HCT116 (cell line): ENCODE data around the gene PHF21B. TPM values are rescaled to one million over a fixed set of nuclear protein-coding genes. Genes with fewer than 3 reads are reported as not detected.

Experiments used
- ATAC-seq: fragments of 200-7000 bp; cut with Tn5 transposase; 2 replicates; pipeline ENCODE4 v1.9.1; 2020; ENCODE audit warnings: mild to moderate bottlenecking, moderate library complexity
- BruUV-seq: library from RNA; stranded (reverse); fragments of 400-500 nt; replicated peaks from 2 replicates; lab custom pipeline; 2021; lab: Mats Ljungman, UMichigan
- CTCF ChIA-PET: fragments of 300-600 bp; sonication (Branson Sonifier 250); formaldehyde crosslinking; loops from one replicate; lab custom pipeline; 2021; ENCODE audit warnings: antibody characterized with exemption; lab: Charles Lee
- POLR2A ChIA-PET: fragments of 300-600, 350-600 bp; sonication (Branson Sonifier 250); formaldehyde crosslinking; loops from one replicate; lab custom pipeline; 2021; ENCODE audit warnings: antibody characterized with exemption; lab: Charles Lee
- RAD21 ChIA-PET, 2 experiments: fragments of 300-600 bp; sonication (Branson Sonifier 250); formaldehyde crosslinking; loops; one replicate each; lab custom pipeline; 2023; ENCODE audit warnings: low total read pairs in 2 of 2; ENCODE audit not compliant: uncharacterized antibody in 2 of 2, unreplicated experiment in 2 of 2, low non-redundant PET in 1 of 2; lab: Charles Lee
- DNase-seq: peaks from one replicate; pipeline ENCODE4 v3.0.0-alpha.2; 2010; ENCODE audit warnings: low read depth, low spot score
- H2AFZ ChIP-seq: fragments of 200-600 bp; shearing (Covaris generic), sonication (generic); 2 replicates; pipeline ENCODE4 v1.6.1; 2017; ENCODE audit warnings: low read depth, mixed run types, mixed read lengths, antibody characterized with exemption, low read length; ENCODE audit not compliant: poor library complexity, severe bottlenecking
- H3K27ac ChIP-seq: 2 replicates; pipeline ENCODE4 v1.5.1; 2012; ENCODE audit warnings: low read depth, low read length
- H3K27me3 ChIP-seq: fragments of 200-600 bp; sonication (generic); 2 replicates; pipeline ENCODE4 v1.6.1; 2016; ENCODE audit warnings: mixed run types, low read length, mixed read lengths; ENCODE audit not compliant: insufficient read depth
- H3K36me3 ChIP-seq, 2 experiments: fragments of 200-500 bp in 1 of 2; fragments of 200-600 bp in 1 of 2; sonication (Bioruptor generic) in 1 of 2; sonication (generic) in 1 of 2; 2 replicates each; pipeline versions ENCODE4 v1.5.1 to v1.6.1; 2014 to 2016; ENCODE audit warnings: low read length in 2 of 2, inconsistent platforms in 1 of 2, mixed read lengths in 1 of 2, mixed run types in 1 of 2; ENCODE audit not compliant: insufficient read depth in 2 of 2, control insufficient read depth in 1 of 2
- H3K4me1 ChIP-seq, 2 experiments: fragments of 200-600 bp in 1 of 2; sonication (generic) in 1 of 2; 2 replicates each; pipeline versions ENCODE4 v1.5.1 to v1.6.1; 2012 to 2017; ENCODE audit warnings: low read length in 2 of 2, inconsistent platforms in 1 of 2, mild to moderate bottlenecking in 1 of 2, mixed read lengths in 1 of 2, mixed run types in 1 of 2, moderate library complexity in 1 of 2; ENCODE audit not compliant: insufficient read depth in 2 of 2, control insufficient read depth in 1 of 2
- H3K4me2 ChIP-seq: fragments of 200-600 bp; sonication (generic); 2 replicates; pipeline ENCODE4 v1.6.1; 2017; ENCODE audit warnings: mixed run types, low read length, mixed read lengths
- H3K4me3 ChIP-seq, 2 experiments: fragments of 200-600 bp in 1 of 2; sonication (generic) in 1 of 2; replicated peaks in 1 of 2; 2 replicates each; pipeline ENCODE4 v1.5.1; 2011 to 2016; ENCODE audit warnings: low read length in 2 of 2, control low read depth in 1 of 2, low read depth in 1 of 2, mild to moderate bottlenecking in 1 of 2, mixed read lengths in 1 of 2, mixed run types in 1 of 2
- H3K79me2 ChIP-seq: fragments of 200-600 bp; sonication (generic); 2 replicates; pipeline ENCODE4 v1.6.1; 2017; ENCODE audit warnings: mild to moderate bottlenecking, mixed run types, low read length, moderate library complexity, mixed read lengths; ENCODE audit not compliant: insufficient read depth
- H3K9ac ChIP-seq: fragments of 200-600 bp; sonication (generic); 2 replicates; pipeline ENCODE4 v1.6.1; 2016; ENCODE audit warnings: low read length, mixed read lengths
- H3K9me2 ChIP-seq: fragments of 200-600 bp; sonication (generic), shearing (Covaris generic); 2 replicates; pipeline ENCODE4 v1.6.1; 2017; ENCODE audit warnings: mixed run types, mild to moderate bottlenecking, moderate library complexity; ENCODE audit not compliant: insufficient read depth
- H3K9me3 ChIP-seq, 2 experiments: fragments of 200-500 bp in 1 of 2; fragments of 200-600 bp in 1 of 2; sonication (Bioruptor generic) in 1 of 2; sonication (generic) in 1 of 2; 2 replicates each; pipeline ENCODE4 v1.6.1; 2014 to 2017; ENCODE audit warnings: low read length in 2 of 2, mixed read lengths in 2 of 2, inconsistent platforms in 1 of 2, low read depth in 1 of 2, mild to moderate bottlenecking in 1 of 2, mixed run types in 1 of 2, moderate library complexity in 1 of 2; ENCODE audit not compliant: control insufficient read depth in 1 of 2, insufficient read depth in 1 of 2
- H4K20me1 ChIP-seq: fragments of 200-600 bp; sonication (generic), shearing (Covaris generic); 2 replicates; pipeline ENCODE4 v1.6.1; 2017; ENCODE audit warnings: mixed run types, mild to moderate bottlenecking, moderate library complexity; ENCODE audit not compliant: insufficient read depth
- CBX3 ChIP-seq: IDR thresholded peaks from 2 replicates; pipeline ENCODE4 v1.6.1; 2012; ENCODE audit warnings: low read depth
- CEBPB ChIP-seq: IDR thresholded peaks from 2 replicates; pipeline ENCODE4 v1.6.1; 2012; ENCODE audit warnings: low read depth
- EGR1 ChIP-seq: IDR thresholded peaks from 2 replicates; pipeline ENCODE4 v1.6.1; 2012; ENCODE audit warnings: low read depth
- ELF1 ChIP-seq: IDR thresholded peaks from 2 replicates; pipeline ENCODE4 v1.6.1; 2012; ENCODE audit warnings: low read depth, borderline replicate concordance
- EZH2phosphoT487 ChIP-seq: fragments of 200-600 bp; IDR thresholded peaks from 2 replicates; pipeline ENCODE4 v1.6.1; 2018; ENCODE audit warnings: antibody characterized with exemption, borderline replicate concordance
- FOSL1 ChIP-seq: IDR thresholded peaks from 2 replicates; pipeline ENCODE4 v1.6.1; 2012; ENCODE audit warnings: low read depth
- POLR2A ChIP-seq: IDR thresholded peaks from 2 replicates; pipeline ENCODE4 v1.7.0; 2011; ENCODE audit warnings: borderline replicate concordance; ENCODE audit not compliant: insufficient read depth, insufficient read length; ENCODE audit errors: extremely low read depth
- RAD21 ChIP-seq: IDR thresholded peaks from 2 replicates; pipeline ENCODE4 v1.6.1; 2012; ENCODE audit warnings: low read depth, mild to moderate bottlenecking
- SP1 ChIP-seq: IDR thresholded peaks from 2 replicates; pipeline ENCODE4 v1.6.1; 2012; ENCODE audit warnings: low read depth
- YY1 ChIP-seq: IDR thresholded peaks from 2 replicates; pipeline ENCODE4 v1.6.1; 2011; ENCODE audit warnings: low read length, low read depth, moderate library complexity, mild to moderate bottlenecking; ENCODE audit not compliant: insufficient replicate concordance; ENCODE audit errors: extremely low read depth
- ZFX ChIP-seq: fragments of 450-650 bp; IDR thresholded peaks from 2 replicates; pipeline ENCODE4 v1.6.1; 2017
- intact Hi-C: fragments of 100-400 bp; cut with micrococcal nuclease; formaldehyde crosslinking; loops from 2 replicates; pipeline ENCODE4 v1.10.0; 2022
- total RNA-seq: library from RNA; stranded (reverse); gene quantifications from one replicate; pipeline ENCODE4 v1.2.1, GENCODE V29; 2021; ENCODE audit not compliant: unreplicated experiment
- TF ChIP-seq, protein P1 (sequence below): IDR thresholded peaks from 2 replicates; pipeline ENCODE4 v1.6.1; 2012
- TF ChIP-seq, protein P2 (sequence below), 3 experiments: fragments of 200-600 bp in 1 of 3; sonication (generic) in 1 of 3; IDR thresholded peaks in 2 of 3; conservative IDR thresholded peaks in 1 of 3; 2 replicates each; pipeline ENCODE4 v1.5.1; 2012 to 2017; ENCODE audit warnings: low read depth in 2 of 3, low read length in 2 of 3, antibody characterized with exemption in 1 of 3, borderline replicate concordance in 1 of 3, control low read depth in 1 of 3, mild to moderate bottlenecking in 1 of 3, mixed read lengths in 1 of 3, mixed run types in 1 of 3, moderate library complexity in 1 of 3; ENCODE audit not compliant: insufficient read depth in 1 of 3
- TF ChIP-seq, protein P3 (sequence below): IDR thresholded peaks from 2 replicates; pipeline ENCODE4 v1.6.1; 2012

The PHF21B gene
- total RNA-seq, 1 experiment from 2014 or later: not detected

DNA sequence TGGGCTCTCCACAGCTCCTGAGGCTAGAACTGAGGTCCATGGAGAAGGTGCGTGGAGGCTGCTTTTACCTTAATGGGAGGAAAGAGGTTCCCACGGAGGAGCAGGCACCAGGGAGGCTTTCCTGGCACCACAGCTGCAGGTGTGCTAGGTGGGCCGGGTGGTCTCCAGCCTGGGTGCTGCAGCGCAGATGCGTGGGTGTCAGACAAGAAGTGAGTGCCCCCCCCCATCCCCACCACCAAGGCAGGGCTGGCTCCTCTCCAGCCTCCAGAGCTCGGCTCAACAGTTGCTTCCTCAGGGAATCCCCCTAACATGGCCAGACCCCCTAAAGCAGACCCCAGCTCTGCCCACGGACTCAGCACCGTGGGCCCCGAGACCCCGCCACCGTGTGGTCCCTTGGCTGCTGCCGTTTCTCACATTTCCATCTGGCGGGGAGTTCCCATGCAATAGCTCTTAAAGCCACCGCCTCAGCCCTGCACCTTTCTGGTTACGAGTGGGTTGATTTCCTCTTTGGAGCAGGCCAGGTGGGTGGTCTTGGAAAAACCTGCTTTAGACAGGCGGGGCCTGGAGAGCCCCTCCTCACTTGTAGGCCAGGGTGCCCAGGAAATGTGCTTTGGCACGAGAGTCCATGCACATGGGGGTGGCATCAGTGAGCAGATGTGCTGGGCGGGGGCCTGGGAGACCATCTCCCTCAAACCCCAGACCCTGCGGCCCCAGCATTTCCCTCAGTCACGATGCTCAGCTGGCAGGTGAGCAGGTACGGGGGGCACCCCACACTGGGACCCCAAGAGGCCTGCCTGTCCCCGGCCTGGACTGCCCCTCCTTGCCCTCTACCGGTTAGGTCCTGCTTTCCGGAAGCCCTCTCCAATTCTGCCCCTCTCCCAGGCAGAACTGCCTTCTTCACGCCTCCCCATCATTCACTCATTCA, 163.7 kb downstream of the PHF21B start:
- Histone ChIP-seq H3K9me3 (no peaks in the 10 kb centered on the region), H3K79me2 (no peaks in the 10 kb centered on the region), H3K27me3 (no peaks in the 10 kb centered on the region), H3K4me1 (no peaks in the 10 kb centered on the region), H3K27ac (no peak overlapping the region), H3K4me3 (no peak overlapping the region), H3K9me2 (no peaks in the 10 kb centered on the region), H3K36me3 (peaks cover 4 to 12% of the 10 kb centered on the region in 2 experiments; a peak in 3 of 4 replicates), H3K9ac (no peak overlapping the region)
- intact Hi-C loops: no loop called here
- ChIA-PET CTCF (no interaction called here), RAD21 (no interaction called here), POLR2A (no interaction called here)
- BruUV-seq: no TSS peak
- no peak for DNase-seq
- TF ChIP-seq ELF1 (no peak), CEBPB (no peak)
- TF ChIP-seq, all 23 proteins: peak for 0
- Histone ChIP-seq H3K4me2 (no peak overlapping the region), H4K20me1 (no peaks in the 10 kb centered on the region), H2AFZ (no peak overlapping the region)
- ATAC-seq: no peak

DNA sequence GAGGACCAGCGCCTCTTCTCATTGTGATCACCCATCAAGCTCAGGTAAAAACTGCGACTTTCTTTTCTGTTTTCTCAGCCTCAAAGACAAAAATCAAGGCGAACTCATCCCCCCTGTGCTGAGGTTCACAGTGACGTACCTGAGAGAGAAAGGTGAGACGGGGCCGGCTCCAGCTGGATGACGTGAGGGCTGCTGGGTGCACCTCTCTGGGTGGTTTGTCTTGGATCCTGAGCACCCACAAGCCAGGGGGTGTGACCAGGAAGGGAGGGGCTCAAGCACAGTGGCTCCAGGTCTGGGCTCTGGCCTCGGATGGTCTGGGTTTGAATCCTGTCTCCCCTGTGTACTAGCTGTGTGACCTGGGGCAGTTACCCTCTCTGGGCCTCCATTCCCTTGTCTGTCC, 164.6 kb downstream of the PHF21B start:
- CTCF ChIA-PET: no interaction called here
- no peaks in the 10 kb centered on the region for H3K27me3 ChIP-seq
- intact Hi-C loops: no loop called here
- DNase-seq (no peak), ATAC-seq (no peak)
- H3K4me1 ChIP-seq: no peaks in the 10 kb centered on the region
- H2AFZ ChIP-seq: no peak overlapping the region
- TF ChIP-seq, protein P1, sequence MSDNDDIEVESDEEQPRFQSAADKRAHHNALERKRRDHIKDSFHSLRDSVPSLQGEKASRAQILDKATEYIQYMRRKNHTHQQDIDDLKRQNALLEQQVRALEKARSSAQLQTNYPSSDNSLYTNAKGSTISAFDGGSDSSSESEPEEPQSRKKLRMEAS: no peak
- TF ChIP-seq FOSL1: no peak
- no peak for TF ChIP-seq ZFX
- TF ChIP-seq ELF1: no peak
- no peak for TF ChIP-seq CEBPB
- TF ChIP-seq, protein P2, sequence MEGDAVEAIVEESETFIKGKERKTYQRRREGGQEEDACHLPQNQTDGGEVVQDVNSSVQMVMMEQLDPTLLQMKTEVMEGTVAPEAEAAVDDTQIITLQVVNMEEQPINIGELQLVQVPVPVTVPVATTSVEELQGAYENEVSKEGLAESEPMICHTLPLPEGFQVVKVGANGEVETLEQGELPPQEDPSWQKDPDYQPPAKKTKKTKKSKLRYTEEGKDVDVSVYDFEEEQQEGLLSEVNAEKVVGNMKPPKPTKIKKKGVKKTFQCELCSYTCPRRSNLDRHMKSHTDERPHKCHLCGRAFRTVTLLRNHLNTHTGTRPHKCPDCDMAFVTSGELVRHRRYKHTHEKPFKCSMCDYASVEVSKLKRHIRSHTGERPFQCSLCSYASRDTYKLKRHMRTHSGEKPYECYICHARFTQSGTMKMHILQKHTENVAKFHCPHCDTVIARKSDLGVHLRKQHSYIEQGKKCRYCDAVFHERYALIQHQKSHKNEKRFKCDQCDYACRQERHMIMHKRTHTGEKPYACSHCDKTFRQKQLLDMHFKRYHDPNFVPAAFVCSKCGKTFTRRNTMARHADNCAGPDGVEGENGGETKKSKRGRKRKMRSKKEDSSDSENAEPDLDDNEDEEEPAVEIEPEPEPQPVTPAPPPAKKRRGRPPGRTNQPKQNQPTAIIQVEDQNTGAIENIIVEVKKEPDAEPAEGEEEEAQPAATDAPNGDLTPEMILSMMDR (IDR thresholded peaks at IDR 0.05 in 2 of 3, conservative IDR thresholded peaks at IDR 0.05 in 1 of 3; ENCODE audit: borderline replicate concordance in 1 of 3, insufficient read depth in 1 of 3, low read depth in 2 of 3, low read length in 2 of 3): no peak
- no peak for TF ChIP-seq RAD21
- TF ChIP-seq YY1: no peak
- no peak for TF ChIP-seq POLR2A
- no peak for TF ChIP-seq EZH2phosphoT487
- TF ChIP-seq, protein P3, sequence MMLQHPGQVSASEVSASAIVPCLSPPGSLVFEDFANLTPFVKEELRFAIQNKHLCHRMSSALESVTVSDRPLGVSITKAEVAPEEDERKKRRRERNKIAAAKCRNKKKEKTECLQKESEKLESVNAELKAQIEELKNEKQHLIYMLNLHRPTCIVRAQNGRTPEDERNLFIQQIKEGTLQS: no peak
- TF ChIP-seq SP1: no peak
- TF ChIP-seq EGR1: no peak
- TF ChIP-seq CBX3: no peak
- H3K79me2 ChIP-seq: no peaks in the 10 kb centered on the region
- H3K4me3 ChIP-seq: no peak overlapping the region
- POLR2A ChIA-PET: no interaction called here
- no peak overlapping the region for H3K9ac ChIP-seq
- BruUV-seq: no TSS peak
- no peak overlapping the region for H3K4me2 ChIP-seq
- H3K36me3 ChIP-seq: peaks cover 4 to 12% of the 10 kb centered on the region in 2 experiments; a peak in 3 of 4 replicates
- H4K20me1 ChIP-seq: no peaks in the 10 kb centered on the region
- H3K27ac ChIP-seq: no peak overlapping the region
- RAD21 ChIA-PET: no interaction called here
- H3K9me2 ChIP-seq: no peaks in the 10 kb centered on the region
- no peaks in the 10 kb centered on the region for H3K9me3 ChIP-seq
